Endodermal cell (in vitro differentiated cells): ENCODE data around the gene SELENOV. TPM values are rescaled to one million over a fixed set of nuclear protein-coding genes. Genes with fewer than 3 reads are reported as not detected.

ENCODE experiments used
- DNase-seq: peaks from one replicate; pipeline ENCODE4 v3.0.0-alpha.2; 2017
- H3K27ac ChIP-seq: 2 replicates; pipeline ENCODE4 v1.5.1; 2013; ENCODE audit warnings: mild to moderate bottlenecking, low read depth, low read length, moderate library complexity
- H3K27me3 ChIP-seq: 2 replicates; pipeline ENCODE4 v1.6.1; 2013; ENCODE audit warnings: mild to moderate bottlenecking, low read length, moderate library complexity; ENCODE audit not compliant: insufficient read depth, control insufficient read depth, poor library complexity, severe bottlenecking
- H3K36me3 ChIP-seq: 2 replicates; pipeline ENCODE4 v1.7.0; 2013; ENCODE audit warnings: mild to moderate bottlenecking, low read length, moderate library complexity; ENCODE audit not compliant: control insufficient read depth, insufficient read depth
- H3K4me1 ChIP-seq: one replicate; pipeline ENCODE4 v1.7.0; 2013; ENCODE audit warnings: low read length; ENCODE audit not compliant: control insufficient read depth, insufficient read depth
- H3K4me3 ChIP-seq: 2 replicates; pipeline ENCODE4 v1.5.1; 2013; ENCODE audit warnings: mild to moderate bottlenecking, low read length, moderate library complexity
- H3K9ac ChIP-seq: 2 replicates; pipeline ENCODE4 v1.6.1; 2013; ENCODE audit warnings: mild to moderate bottlenecking, low read length, moderate library complexity; ENCODE audit not compliant: poor library complexity, severe bottlenecking; ENCODE audit errors: extremely low read depth
- H3K9me3 ChIP-seq: 2 replicates; pipeline ENCODE4 v1.6.1; 2013; ENCODE audit warnings: mild to moderate bottlenecking, low read length, moderate library complexity; ENCODE audit not compliant: control insufficient read depth
- H3K27ac Mint-ChIP-seq: 2 replicates; pipeline ENCODE4 v1.8.0; 2020; ENCODE audit warnings: mixed read lengths
- H3K27me3 Mint-ChIP-seq: 2 replicates; pipeline ENCODE4 v1.8.0; 2021; ENCODE audit warnings: mild to moderate bottlenecking, mixed read lengths; ENCODE audit not compliant: insufficient read depth
- H3K36me3 Mint-ChIP-seq: 2 replicates; pipeline ENCODE4 v1.8.0; 2020; ENCODE audit warnings: low read depth, mixed read lengths
- H3K4me1 Mint-ChIP-seq: 2 replicates; pipeline ENCODE4 v1.8.0; 2020; ENCODE audit warnings: mixed read lengths
- H3K4me3 Mint-ChIP-seq: 2 replicates; pipeline ENCODE4 v1.8.0; 2020; ENCODE audit warnings: mild to moderate bottlenecking, moderate library complexity, mixed read lengths
- H3K9me3 Mint-ChIP-seq: 2 replicates; pipeline ENCODE4 v1.8.0; 2020; ENCODE audit warnings: mild to moderate bottlenecking, mixed read lengths
- CTCF ChIP-seq: fragments of 200-600 bp; sonication (generic); conservative IDR thresholded peaks from 2 replicates; pipeline ENCODE4 v1.5.0; 2021; ENCODE audit warnings: antibody characterized with exemption, mild to moderate bottlenecking
- WGBS, 2 experiments: methylation state at CpG; one replicate each; pipeline versions ENCODE4 v1.1.5 to v1.1.7; 2013; ENCODE audit warnings: missing lambda C conversion rate in 2 of 2, mixed read lengths in 1 of 2; ENCODE audit not compliant: insufficient coverage in 1 of 2, insufficient read length in 1 of 2; 5-methylcytosine and 5-hydroxymethylcytosine counted together
- total RNA-seq, 2 donors: library from RNA; stranded (reverse); fragmentation: NEBNext Ultra II Directional in 1 of 2; extraction: Animal tissue kit (Norgen Biotek cat#: 25700) in 1 of 2; gene quantifications; 2 replicates in 1 of 2; 3 replicates in 1 of 2; pipeline ENCODE4 v1.2.1, GENCODE V29; 2021

Gene SELENOV
- total RNA-seq, 2 donors from 2014 or later, result 8.7 to 15.3 TPM

GRCh38 chr19:39471756-39472536 is 43.0 kb upstream of the SELENOV start:
- Mint-ChIP-seq H3K4me3 (no peak overlapping the region), H3K27ac (no peak overlapping the region), H3K36me3 (peaks cover 75% of the 10 kb centered on the region), H3K9me3 (no peaks in the 10 kb centered on the region), H3K4me1 (no peaks in the 10 kb centered on the region), H3K27me3 (no peaks in the 10 kb centered on the region)
- WGBS, 2 experiments, result 94 to 100% methylated on average over 2 to 8 of the region's 8 CpGs
- TF ChIP-seq CTCF, result no peak
- DNase-seq, result no peak
- no peak overlapping the region for H3K4me3 ChIP-seq
- H3K9me3 ChIP-seq, result no peaks in the 10 kb centered on the region
- H3K4me1 ChIP-seq, result no peaks in the 10 kb centered on the region
- H3K27me3 ChIP-seq, result no peaks in the 10 kb centered on the region
- H3K27ac ChIP-seq, result no peak overlapping the region
- H3K36me3 ChIP-seq, result peaks cover 88% of the 10 kb centered on the region
- H3K9ac ChIP-seq, result no peak overlapping the region

GRCh38 chr19:39472746-39473442 is 42.0 kb upstream of the SELENOV start:
- Mint-ChIP-seq H3K27me3 (no peaks in the 10 kb centered on the region), H3K9me3 (no peaks in the 10 kb centered on the region), H3K4me1 (no peaks in the 10 kb centered on the region), H3K36me3 (peaks cover 75% of the 10 kb centered on the region), H3K27ac (no peak overlapping the region), H3K4me3 (no peak overlapping the region)
- Histone ChIP-seq H3K27ac (no peak overlapping the region), H3K27me3 (no peaks in the 10 kb centered on the region), H3K4me1 (no peaks in the 10 kb centered on the region), H3K9me3 (no peaks in the 10 kb centered on the region), H3K9ac (no peak overlapping the region), H3K36me3 (peaks cover 81% of the 10 kb centered on the region), H3K4me3 (no peak overlapping the region)
- 94 to 98% methylated on average over 25 to 32 of the region's 32 CpGs for WGBS, 2 experiments
- DNase-seq, result no peak
- no peak for TF ChIP-seq CTCF

- H3K4me1 Mint-ChIP-seq, result no peaks in the 10 kb centered on the region
- no peak overlapping the region for H3K27ac ChIP-seq
- no peaks in the 10 kb centered on the region for H3K27me3 ChIP-seq
- no peaks in the 10 kb centered on the region for H3K27me3 Mint-ChIP-seq
- no peak overlapping the region for H3K9ac ChIP-seq
- H3K36me3 ChIP-seq, result peaks cover 75% of the 10 kb centered on the region
- H3K27ac Mint-ChIP-seq, result no peak overlapping the region
- H3K4me3 ChIP-seq, result no peak overlapping the region
- no peaks in the 10 kb centered on the region for H3K4me1 ChIP-seq
- H3K4me3 Mint-ChIP-seq, result no peak overlapping the region
- TF ChIP-seq CTCF, result no peak
- no peak for DNase-seq
- WGBS, 2 experiments, result 96 to 100% methylated on average over 5 to 11 of the region's 11 CpGs
- H3K9me3 ChIP-seq, result no peaks in the 10 kb centered on the region
- H3K9me3 Mint-ChIP-seq, result no peaks in the 10 kb centered on the region
- H3K36me3 Mint-ChIP-seq, result peaks cover 71% of the 10 kb centered on the region
Measured at GRCh38 chr19:39473443-39473960, 41.4 kb upstream of the SELENOV start.
